ENCODE data around the gene HS6ST3.

DNA sequence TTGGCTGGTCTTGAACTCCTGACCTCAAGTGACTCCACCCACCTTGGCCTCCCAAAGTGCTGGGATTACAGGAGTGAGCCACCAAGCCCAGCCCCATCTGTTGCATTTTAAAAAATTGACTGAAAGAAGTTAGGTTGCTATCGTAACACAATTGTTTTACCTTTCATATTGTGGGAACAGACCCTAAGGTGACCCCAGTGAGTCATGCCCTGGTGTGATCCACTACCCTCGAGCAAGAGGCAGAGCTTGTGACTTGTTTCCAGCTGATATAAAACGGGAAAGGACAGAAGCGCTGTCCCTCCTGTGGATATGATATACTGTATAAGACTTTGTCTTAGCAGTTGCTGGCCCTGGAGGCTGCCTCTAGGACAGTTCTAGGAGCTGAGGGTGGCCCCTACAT lies 308.6 kb downstream of the HS6ST3 start:
- TF ChIP-seq POLR2A (IDR thresholded peaks at IDR 0.05; ENCODE audit: low read length) (no peak), GATA1 (IDR thresholded peaks at IDR 0.05; ENCODE audit: low read depth, low read length) (no peak)
